Esophagus squamous epithelium (tissue), 5 donors: Measurements from ENCODE around the gene MFF. TPM values are rescaled to one million over a fixed set of nuclear protein-coding genes. Genes with fewer than 3 reads are reported as not detected.
A peak's percentile ranks its signal among the peaks of the same experiment; 100 is the strongest.

Experiments
- DNase-seq: peaks from one replicate; lab custom pipeline; 2025; lab: John Stamatoyannopoulos, UW
- H3K27ac ChIP-seq, 4 donors: fragments of 200-600 bp; sonication (generic); one replicate each; pipeline ENCODE4 v1.5.1; 2016 to 2019; ENCODE audit warnings: mild to moderate bottlenecking in 1 of 4
- H3K27me3 ChIP-seq, 4 donors: fragments of 200-600 bp; sonication (generic); 1 replicate in 3 of 4; 2 replicates in 1 of 4; pipeline versions ENCODE4 v1.5.1 to v1.6.0; 2017 to 2021; ENCODE audit warnings: antibody characterized with exemption in 1 of 4
- H3K36me3 ChIP-seq, 3 donors: fragments of 200-600 bp; sonication (generic); one replicate each; pipeline ENCODE4 v1.5.1; 2016 to 2019
- H3K4me1 ChIP-seq, 3 donors: fragments of 200-600 bp; sonication (generic); one replicate each; pipeline ENCODE4 v1.5.1; 2017 to 2019
- H3K4me3 ChIP-seq, 4 donors: fragments of 200-600 bp; sonication (generic); 1 replicate in 3 of 4; 2 replicates in 1 of 4; pipeline ENCODE4 v1.5.1; 2016 to 2019; ENCODE audit warnings: mild to moderate bottlenecking in 2 of 4, moderate library complexity in 1 of 4
- H3K9me3 ChIP-seq, 3 donors: fragments of 200-600 bp; sonication (generic); one replicate each; pipeline ENCODE4 v1.5.1; 2016 to 2019
- CTCF ChIP-seq, 6 experiments: fragments of 450-650 bp in 4 of 6; fragments of 200-600 bp in 2 of 6; sonication (generic) in 2 of 6; IDR thresholded peaks; one replicate each; pipeline ENCODE4 v1.5.1; 2016 to 2019; ENCODE audit warnings: antibody characterized with exemption in 6 of 6, mild to moderate bottlenecking in 4 of 6, moderate library complexity in 4 of 6
- POLR2A ChIP-seq, 4 donors: fragments of 450-650 bp; IDR thresholded peaks; one replicate each; pipeline ENCODE4 v1.6.1; 2017; ENCODE audit warnings: antibody characterized with exemption in 4 of 4, mild to moderate bottlenecking in 4 of 4, moderate library complexity in 3 of 4
- WGBS, 2 donors: methylation state at CpG; one replicate each; pipeline ENCODE4 v1.1.5; 2018; 5-methylcytosine and 5-hydroxymethylcytosine counted together
- intact Hi-C: fragments of 100-400 bp; cut with DNase I; formaldehyde crosslinking; loops from one replicate; pipeline ENCODE4 v1.15.0; 2022
- total RNA-seq, 4 donors: library from RNA; depleted of rRNA; stranded (reverse); fragments of >200 nt; gene quantifications; one replicate each; pipeline ENCODE4 v1.1.0, GENCODE V29; 2016
- donor health status: DM: yes; HTN: yes; CAD: no.

The MFF gene
- total RNA-seq, 4 donors from 2014 or later: 66.8 to 91.0 (median 84.8) TPM

- Histone ChIP-seq H3K9me3 (no peaks in the 10 kb centered on the region), H3K36me3 (no peaks in the 10 kb centered on the region), H3K4me1 (peaks cover 13 to 41% (median 17%) of the 10 kb centered on the region in 3 donors), H3K27ac (no peak overlapping the region), H3K27me3 (no peaks in the 10 kb centered on the region), H3K4me3 (no peak overlapping the region)
- no peak for DNase-seq
- intact Hi-C loops: loop anchor here (10.0 kb wide), 1 partner anchor 360 kb away; no protein-coding TSS in a partner anchor
- WGBS, 2 donors: 80 to 81% methylated on average over 4 of the region's 4 CpGs
- TF ChIP-seq CTCF (IDR thresholded peaks at IDR 0.05) (no peak), POLR2A (IDR thresholded peaks at IDR 0.05) (no peak)
These were observed 79.7 kb downstream of the MFF start for GRCh38 chr2:227404585-227405271.

GRCh38 chr2:227406177-227407031 lies 81.4 kb downstream of the MFF start:
- Histone ChIP-seq H3K9me3 (no peaks in the 10 kb centered on the region), H3K36me3 (no peaks in the 10 kb centered on the region), H3K27me3 (no peaks in the 10 kb centered on the region), H3K4me1 (peaks cover 13 to 56% (median 23%) of the 10 kb centered on the region in 3 donors), H3K4me3 (peak overlapping the region in 1 of 4 donors; percentile 9), H3K27ac (peak overlapping the region; percentile 68 to 85 (median 77))
- TF ChIP-seq POLR2A (IDR thresholded peaks at IDR 0.05) (no peak), CTCF (IDR thresholded peaks at IDR 0.05) (peak in 5 of 6 experiments; percentile 45 to 80 (median 56))
- intact Hi-C loops: loop anchor here (10.0 kb wide), 1 partner anchor 358 kb away; no protein-coding TSS in a partner anchor
- no peak for DNase-seq
- 1 to 6% methylated on average over 7 of the region's 7 CpGs for WGBS, 2 donors

Other genes with a start within 250 kb of the MFF start
- 1 to 10 TPM in 2 of 4 donors, under 1 TPM in 2; 0.40 to 2.3 (median 0.93) TPM for gene COL4A4, start 161.0 kb upstream of the MFF start, total RNA-seq
- 1 to 10 TPM in 1 of 4 donors, under 1 TPM in 3; 0.11 to 2.5 (median 0.38) TPM for gene COL4A3, start 160.6 kb upstream of the MFF start, total RNA-seq
- not detected for gene TM4SF20, start 54.1 kb downstream of the MFF start, total RNA-seq
- gene SCYGR1, start 62.7 kb downstream of the MFF start, total RNA-seq: not detected
- 10 to 100 TPM; 31.3 to 78.4 (median 66.6) TPM for gene AGFG1, start 146.9 kb downstream of the MFF start, total RNA-seq